HG03060 (cell line): ENCODE measurements around the gene L3HYPDH.

Source experiments
- ATAC-seq: cut with Tn5 transposase; IDR thresholded peaks from one replicate; pipeline ENCODE4 v1.9.1; 2021; ENCODE audit warnings: low read depth, moderate number of reproducible peaks; ENCODE audit not compliant: unreplicated experiment

Gene L3HYPDH

DNA sequence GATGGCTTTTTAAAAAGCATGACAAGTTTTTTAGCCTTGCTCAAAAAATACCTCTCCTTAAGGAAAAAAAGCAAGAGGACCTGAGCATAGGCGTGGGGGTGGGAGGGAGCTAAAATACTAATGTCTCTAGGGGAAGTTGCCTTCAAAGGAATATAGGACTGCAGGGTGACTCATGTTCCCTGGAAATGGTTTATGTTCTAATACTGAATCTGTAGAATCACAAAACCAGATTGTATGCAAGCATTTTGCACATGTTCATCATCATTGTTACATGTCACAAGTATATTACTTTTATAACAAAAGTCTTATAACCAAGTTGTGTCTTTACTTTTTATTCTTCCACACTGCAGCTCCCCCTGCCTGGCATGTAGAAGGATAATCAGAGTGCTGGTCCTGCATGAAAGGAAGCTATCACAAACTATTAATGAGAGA, 55.6 kb downstream of the L3HYPDH start:
- no peak for ATAC-seq

GRCh38 chr14:59427653-59428580, 56.3 kb downstream of the L3HYPDH start:
- no peak for ATAC-seq

- no peak for ATAC-seq
These were observed 58.8 kb downstream of the L3HYPDH start for GRCh38 chr14:59425322-59425935.

DNA sequence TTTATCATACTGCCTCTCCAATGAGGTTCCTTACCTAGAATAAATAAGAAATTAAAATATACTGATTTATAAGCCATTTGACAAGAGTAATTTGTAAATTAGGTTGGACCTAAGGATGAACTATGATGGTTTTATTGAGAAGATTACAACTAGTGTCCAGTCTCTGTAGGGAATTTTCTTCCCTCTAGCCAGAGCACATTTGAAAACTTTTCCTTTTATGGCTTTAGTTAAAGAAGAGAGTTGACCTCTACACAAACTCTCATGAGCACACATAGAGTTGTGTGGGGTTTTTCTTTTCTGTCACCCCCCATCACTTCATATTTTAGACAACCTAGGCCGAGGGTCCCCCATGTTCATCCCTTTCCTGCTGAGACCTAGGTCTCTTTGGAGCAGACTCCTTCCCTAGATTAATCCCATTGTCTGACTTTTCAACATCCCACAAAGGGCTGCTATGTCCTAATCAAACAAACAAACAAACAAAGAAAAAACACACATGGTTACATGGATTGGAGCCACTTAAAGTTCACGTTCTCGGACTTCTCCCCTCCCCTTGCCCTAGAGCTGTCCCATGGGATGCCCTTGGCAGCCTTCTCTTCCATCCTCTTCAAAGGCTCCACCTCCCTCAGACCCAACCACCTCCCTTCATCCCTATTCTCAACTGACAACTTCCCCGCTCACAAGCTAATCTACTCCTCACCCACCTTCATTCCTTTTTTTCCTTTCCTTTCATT, 59.7 kb downstream of the L3HYPDH start:
- ATAC-seq: no peak
